Stimulated activated CD4-positive, alpha-beta T cell treated with anti-CD3 and anti-CD28 coated beads, Interleukin-4, amount 100 ng/mL, for 4 hours (primary cell): Measurements from ENCODE around the gene XRCC4.
"Not testable (repeated sequence)": the region's sequence is repeated elsewhere in the genome, so short reads cannot be mapped to it uniquely, and the experiment has no call there.

Experiments used
- DNase-seq, 2 experiments: peaks; one replicate each; pipeline ENCODE4 v3.0.0-alpha.2; 2020

XRCC4 gene

GRCh38 chr5:83118976-83119375 is 41.6 kb downstream of the XRCC4 start:
- no peak for DNase-seq

GRCh38 chr5:83124593-83124992 is 47.2 kb downstream of the XRCC4 start:
- DNase-seq = no peak

GRCh38 chr5:83125560-83125959 is 48.2 kb downstream of the XRCC4 start:
- no peak for DNase-seq

GRCh38 chr5:83126501-83126900 is 49.2 kb downstream of the XRCC4 start:
- no peak for DNase-seq

- no peak for DNase-seq
Observed at GRCh38 chr5:83133797-83134196, 56.5 kb downstream of the XRCC4 start.

- no peak for DNase-seq
Observed at GRCh38 chr5:83142526-83142925, 65.2 kb downstream of the XRCC4 start.

- DNase-seq = no peak
Observed at GRCh38 chr5:83145241-83145640, 67.9 kb downstream of the XRCC4 start.

GRCh38 chr5:83145882-83146331 is 68.6 kb downstream of the XRCC4 start:
- no peak for DNase-seq

GRCh38 chr5:83146441-83146840 is 69.1 kb downstream of the XRCC4 start:
- no peak for DNase-seq

- DNase-seq = no peak
Observed at GRCh38 chr5:83147593-83147992, 70.2 kb downstream of the XRCC4 start.

- DNase-seq = no peak
Observed at GRCh38 chr5:83148370-83148769, 71.0 kb downstream of the XRCC4 start.

GRCh38 chr5:83149671-83150070 is 72.3 kb downstream of the XRCC4 start:
- no peak for DNase-seq

GRCh38 chr5:83151821-83152220 is 74.5 kb downstream of the XRCC4 start:
- DNase-seq = no peak

GRCh38 chr5:83152996-83153395 is 75.6 kb downstream of the XRCC4 start:
- not testable (repeated sequence) for DNase-seq

- DNase-seq = no peak
Observed at GRCh38 chr5:83156001-83156400, 78.7 kb downstream of the XRCC4 start.

- no peak for DNase-seq
Observed at GRCh38 chr5:83157163-83157562, 79.8 kb downstream of the XRCC4 start.

- no peak for DNase-seq
Observed at GRCh38 chr5:83162601-83163000, 85.3 kb downstream of the XRCC4 start.

- DNase-seq = no peak
Observed at GRCh38 chr5:83167538-83167937, 90.2 kb downstream of the XRCC4 start.

- no peak for DNase-seq
Observed at GRCh38 chr5:83169571-83170337, 92.4 kb downstream of the XRCC4 start.

- no peak for DNase-seq
Observed at GRCh38 chr5:83172011-83172410, 94.7 kb downstream of the XRCC4 start.

- no peak for DNase-seq
Observed at GRCh38 chr5:83172655-83173054, 95.3 kb downstream of the XRCC4 start.

GRCh38 chr5:83173826-83174225 is 96.5 kb downstream of the XRCC4 start:
- DNase-seq = no peak

GRCh38 chr5:83177803-83178202 is 100.5 kb downstream of the XRCC4 start:
- no peak for DNase-seq

- DNase-seq = no peak
Observed at GRCh38 chr5:83179966-83180365, 102.6 kb downstream of the XRCC4 start.

GRCh38 chr5:83184534-83184933 is 107.2 kb downstream of the XRCC4 start:
- DNase-seq = no peak
